Astrocyte of the cerebellum (primary cell): ENCODE data around the gene AOAH.
A peak's percentile ranks its signal among the peaks of the same experiment; 100 is the strongest.

Experiments
- DNase-seq: peaks from one replicate; pipeline ENCODE4 v3.0.0-alpha.2; 2011; ENCODE audit warnings: low read depth
- H3K4me3 ChIP-seq: 2 replicates; pipeline ENCODE4 v1.5.1; 2011; ENCODE audit warnings: mild to moderate bottlenecking, low read depth, low read length, moderate library complexity
- CTCF ChIP-seq: IDR thresholded peaks from 2 replicates; pipeline ENCODE4 v1.5.1; 2012; ENCODE audit warnings: low read length, low read depth, moderate library complexity, mild to moderate bottlenecking; ENCODE audit errors: missing control alignments
- in situ Hi-C: cut with HindIII; loops from 2 replicates; pipeline ENCODE4 v1.10.0; 2017; ENCODE audit warnings: low sequenced_read_pairs

The AOAH gene

GRCh38 chr7:36547416-36547815 lies 176.9 kb downstream of the AOAH start:
- TF ChIP-seq CTCF: no peak
- H3K4me3 ChIP-seq: no peak overlapping the region
- in situ Hi-C loops: no loop called here
- DNase-seq: no peak

- no peak for DNase-seq
- in situ Hi-C loops: no loop called here
- TF ChIP-seq CTCF: no peak
- H3K4me3 ChIP-seq: no peak overlapping the region
Observed at GRCh38 chr7:36546331-36546730, 178.0 kb downstream of the AOAH start.

- TF ChIP-seq CTCF: no peak
- no peak for DNase-seq
- no peak overlapping the region for H3K4me3 ChIP-seq
- in situ Hi-C loops: no loop called here
Observed at GRCh38 chr7:36545291-36545690, 179.0 kb downstream of the AOAH start.

GRCh38 chr7:36538126-36538525 lies 186.2 kb downstream of the AOAH start:
- DNase-seq: no peak
- in situ Hi-C loops: no loop called here
- TF ChIP-seq CTCF: no peak
- no peak overlapping the region for H3K4me3 ChIP-seq

- in situ Hi-C loops: no loop called here
Observed at GRCh38 chr7:36535866-36536664, 188.2 kb downstream of the AOAH start.

GRCh38 chr7:36533717-36534116 lies 190.6 kb downstream of the AOAH start:
- no peak for DNase-seq
- in situ Hi-C loops: no loop called here
- no peak overlapping the region for H3K4me3 ChIP-seq
- no peak for TF ChIP-seq CTCF

More at GRCh38 chr7:36535866-36536664, 188.2 kb downstream of the AOAH start:
- TF ChIP-seq CTCF: no peak
- DNase-seq: peak; percentile 18
- H3K4me3 ChIP-seq: no peak overlapping the region
